Liver (tissue), 9 donors: ENCODE measurements around the gene ARHGAP28. TPM values are rescaled to one million over a fixed set of nuclear protein-coding genes. Genes with fewer than 3 reads are reported as not detected.

ENCODE experiments used
- DNase-seq: peaks from one replicate; pipeline ENCODE4 v3.0.0-alpha.2; 2017; ENCODE audit warnings: low spot score
- H3K27ac ChIP-seq, 2 donors: one replicate each; pipeline ENCODE4 v1.7.0; 2013; ENCODE audit warnings: inconsistent platforms in 2 of 2, low read length in 2 of 2, control low read depth in 1 of 2, low read depth in 1 of 2, mild to moderate bottlenecking in 1 of 2
- H3K27me3 ChIP-seq, 4 donors: one replicate each; pipeline versions ENCODE4 v1.6.1 to v1.7.0; 2013; ENCODE audit warnings: low read length in 3 of 4, inconsistent platforms in 1 of 4, mild to moderate bottlenecking in 1 of 4, moderate library complexity in 1 of 4; ENCODE audit not compliant: control insufficient read depth in 4 of 4, insufficient read depth in 4 of 4
- H3K36me3 ChIP-seq, 4 donors: one replicate each; pipeline versions ENCODE4 v1.6.1 to v1.7.0; 2013; ENCODE audit warnings: low read length in 3 of 4, mild to moderate bottlenecking in 3 of 4, low read depth in 1 of 4, moderate library complexity in 1 of 4; ENCODE audit not compliant: control insufficient read depth in 4 of 4, insufficient read depth in 3 of 4
- H3K4me1 ChIP-seq, 4 donors: one replicate each; pipeline versions ENCODE4 v1.6.1 to v1.7.0; 2013; ENCODE audit warnings: low read length in 3 of 4, mild to moderate bottlenecking in 3 of 4, moderate library complexity in 1 of 4; ENCODE audit not compliant: control insufficient read depth in 4 of 4, insufficient read depth in 4 of 4
- H3K4me3 ChIP-seq, 3 donors: one replicate each; pipeline versions ENCODE4 v1.6.1 to v1.7.0; 2013; ENCODE audit warnings: low read length in 3 of 3, control low read depth in 1 of 3, low read depth in 1 of 3, mild to moderate bottlenecking in 1 of 3
- H3K9ac ChIP-seq, 2 donors: one replicate each; pipeline ENCODE4 v1.7.0; 2013; ENCODE audit warnings: low read length in 2 of 2, mild to moderate bottlenecking in 2 of 2, moderate library complexity in 2 of 2, control low read depth in 1 of 2, low read depth in 1 of 2
- H3K9me3 ChIP-seq, 4 donors: one replicate each; pipeline versions ENCODE4 v1.6.1 to v1.7.0; 2013; ENCODE audit warnings: low read length in 3 of 4; ENCODE audit not compliant: control insufficient read depth in 4 of 4
- ATF3 ChIP-seq: IDR thresholded peaks from 2 replicates; pipeline ENCODE4 v1.6.1; 2016; ENCODE audit warnings: antibody characterized with exemption
- EGR1 ChIP-seq, 2 donors: IDR thresholded peaks; 2 replicates each; pipeline ENCODE4 v1.6.1; 2016 to 2018; ENCODE audit warnings: antibody characterized with exemption in 2 of 2, low read depth in 2 of 2
- FOXA1 ChIP-seq: IDR thresholded peaks from 2 replicates; pipeline ENCODE4 v1.6.1; 2016; ENCODE audit warnings: antibody characterized with exemption
- FOXA2 ChIP-seq: IDR thresholded peaks from 2 replicates; pipeline ENCODE4 v1.6.1; 2016; ENCODE audit warnings: antibody characterized with exemption
- GABPA ChIP-seq, 2 donors: IDR thresholded peaks in 1 of 2; conservative IDR thresholded peaks in 1 of 2; 2 replicates each; pipeline ENCODE4 v1.6.1; 2016; ENCODE audit warnings: antibody characterized with exemption in 2 of 2, mild to moderate bottlenecking in 1 of 2, moderate library complexity in 1 of 2
- HNF4A ChIP-seq, 2 donors: conservative IDR thresholded peaks; 2 replicates each; pipeline ENCODE4 v1.6.1; 2016; ENCODE audit warnings: antibody characterized with exemption in 2 of 2, mild to moderate bottlenecking in 2 of 2
- HNF4G ChIP-seq: IDR thresholded peaks from 2 replicates; pipeline ENCODE4 v1.6.1; 2016; ENCODE audit warnings: antibody characterized with exemption
- JUND ChIP-seq, 2 donors: IDR thresholded peaks; 2 replicates each; pipeline ENCODE4 v1.6.1; 2016; ENCODE audit warnings: antibody characterized with exemption in 2 of 2
- NR2F2 ChIP-seq: IDR thresholded peaks from 2 replicates; pipeline ENCODE4 v1.6.1; 2016; ENCODE audit warnings: antibody characterized with exemption
- RAD21 ChIP-seq, 2 donors: IDR thresholded peaks; 2 replicates each; pipeline ENCODE4 v1.6.1; 2016; ENCODE audit warnings: antibody characterized with exemption in 2 of 2, mild to moderate bottlenecking in 2 of 2
- REST ChIP-seq: IDR thresholded peaks from 2 replicates; pipeline ENCODE4 v1.6.1; 2016; ENCODE audit warnings: antibody characterized with exemption, mild to moderate bottlenecking
- RXRA ChIP-seq, 2 donors: IDR thresholded peaks; 2 replicates each; pipeline ENCODE4 v1.6.1; 2017 to 2018; ENCODE audit warnings: antibody characterized with exemption in 2 of 2, mild to moderate bottlenecking in 1 of 2
- SP1 ChIP-seq: IDR thresholded peaks from 2 replicates; pipeline ENCODE4 v1.6.1; 2018; ENCODE audit warnings: antibody characterized with exemption, mild to moderate bottlenecking
- TAF1 ChIP-seq: conservative IDR thresholded peaks from 2 replicates; pipeline ENCODE4 v1.6.1; 2016; ENCODE audit warnings: antibody characterized with exemption, mild to moderate bottlenecking
- YY1 ChIP-seq: IDR thresholded peaks from 2 replicates; pipeline ENCODE4 v1.6.1; 2016; ENCODE audit warnings: antibody characterized with exemption, mild to moderate bottlenecking
- ZBTB33 ChIP-seq: IDR thresholded peaks from 2 replicates; pipeline ENCODE4 v1.6.1; 2016; ENCODE audit warnings: antibody characterized with exemption
- WGBS: extraction: QIAGEN DNeasy Blood & Tissue Kit; methylation state at CpG from one replicate; pipeline ENCODE4 v1.1.7; 2013; 5-methylcytosine and 5-hydroxymethylcytosine counted together
- polyA plus RNA-seq, 2 donors: library from polyadenylated mRNA; stranded (reverse) in 1 of 2; unstranded in 1 of 2; fragments of 200-250 nt in 1 of 2; fragments of >200 nt in 1 of 2; fragmentation: Nextera tagmentation in 1 of 2; extraction: Ambion mirVana in 1 of 2; gene quantifications; one replicate each; pipeline versions ENCODE4 v1.2.1 to v1.2.3, GENCODE V29; 2013 to 2015
- total RNA-seq, 2 donors: library from RNA; depleted of rRNA; stranded (reverse); fragments of >200 nt; gene quantifications; one replicate each; pipeline ENCODE4 v1.2.3, GENCODE V29; 2014
- TF ChIP-seq, protein P1 (sequence below): fragments of 150-350 bp; IDR thresholded peaks from 2 replicates; pipeline ENCODE4 v1.5.1; 2017; ENCODE audit warnings: improper control_type of control experiment, low read depth, low read length; ENCODE audit not compliant: missing input control
- TF ChIP-seq, protein P2 (sequence below): IDR thresholded peaks from 2 replicates; pipeline ENCODE4 v1.6.1; 2016; ENCODE audit warnings: antibody characterized with exemption
- donor health status: healthy.
- donor health status: healthy.
- donor health status: healthy.
- donor health status: healthy.
- donor health status: healthy.

ARHGAP28 gene
- total and polyA plus RNA-seq, 4 donors: 0.14 to 2.1 (median 0.69) TPM

DNA sequence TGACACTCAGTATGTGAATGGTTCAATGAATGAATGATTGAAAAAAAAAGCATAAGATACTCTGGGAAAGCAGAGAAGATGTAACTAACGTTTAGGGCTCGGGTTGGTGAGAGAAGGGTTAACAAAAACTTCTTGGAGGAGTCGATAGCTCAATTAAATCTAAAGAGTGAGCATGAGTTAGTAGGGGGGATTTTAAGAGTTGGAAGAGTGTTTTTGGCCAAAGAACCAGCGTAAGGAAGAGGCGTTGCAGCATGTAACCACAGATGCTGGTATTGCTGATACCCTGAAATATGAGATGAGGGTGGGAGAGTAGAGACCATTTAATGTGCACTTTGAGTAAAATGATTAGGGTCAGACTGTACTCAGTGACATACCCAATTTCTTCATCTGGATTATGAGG is 14.5 kb downstream of the ARHGAP28 start:
- H3K9ac ChIP-seq: no peak overlapping the region
- H3K27ac ChIP-seq: no peak overlapping the region
- no peaks in the 10 kb centered on the region for H3K36me3 ChIP-seq
- peaks cover 0 to 2% (median 0%) of the 10 kb centered on the region in 4 donors for H3K9me3 ChIP-seq
- WGBS: 71% methylated on average over 5 of the region's 5 CpGs
- H3K27me3 ChIP-seq: no peaks in the 10 kb centered on the region
- DNase-seq: no peak
- no peaks in the 10 kb centered on the region for H3K4me1 ChIP-seq
- H3K4me3 ChIP-seq: no peak overlapping the region
- TF ChIP-seq HNF4A (conservative IDR thresholded peaks at IDR 0.05): no peak
- TF ChIP-seq SP1: no peak
- TF ChIP-seq, protein P1, sequence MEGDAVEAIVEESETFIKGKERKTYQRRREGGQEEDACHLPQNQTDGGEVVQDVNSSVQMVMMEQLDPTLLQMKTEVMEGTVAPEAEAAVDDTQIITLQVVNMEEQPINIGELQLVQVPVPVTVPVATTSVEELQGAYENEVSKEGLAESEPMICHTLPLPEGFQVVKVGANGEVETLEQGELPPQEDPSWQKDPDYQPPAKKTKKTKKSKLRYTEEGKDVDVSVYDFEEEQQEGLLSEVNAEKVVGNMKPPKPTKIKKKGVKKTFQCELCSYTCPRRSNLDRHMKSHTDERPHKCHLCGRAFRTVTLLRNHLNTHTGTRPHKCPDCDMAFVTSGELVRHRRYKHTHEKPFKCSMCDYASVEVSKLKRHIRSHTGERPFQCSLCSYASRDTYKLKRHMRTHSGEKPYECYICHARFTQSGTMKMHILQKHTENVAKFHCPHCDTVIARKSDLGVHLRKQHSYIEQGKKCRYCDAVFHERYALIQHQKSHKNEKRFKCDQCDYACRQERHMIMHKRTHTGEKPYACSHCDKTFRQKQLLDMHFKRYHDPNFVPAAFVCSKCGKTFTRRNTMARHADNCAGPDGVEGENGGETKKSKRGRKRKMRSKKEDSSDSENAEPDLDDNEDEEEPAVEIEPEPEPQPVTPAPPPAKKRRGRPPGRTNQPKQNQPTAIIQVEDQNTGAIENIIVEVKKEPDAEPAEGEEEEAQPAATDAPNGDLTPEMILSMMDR: no peak
- TF ChIP-seq EGR1 (IDR thresholded peaks at IDR 0.05; ENCODE audit: low read depth in 2 of 2): no peak
- TF ChIP-seq ZBTB33: no peak
- no peak for TF ChIP-seq HNF4G
- TF ChIP-seq, protein P2, sequence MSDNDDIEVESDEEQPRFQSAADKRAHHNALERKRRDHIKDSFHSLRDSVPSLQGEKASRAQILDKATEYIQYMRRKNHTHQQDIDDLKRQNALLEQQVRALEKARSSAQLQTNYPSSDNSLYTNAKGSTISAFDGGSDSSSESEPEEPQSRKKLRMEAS: no peak
- TF ChIP-seq RAD21 (IDR thresholded peaks at IDR 0.05): no peak
- no peak for TF ChIP-seq NR2F2
- no peak for TF ChIP-seq ATF3
- TF ChIP-seq YY1: no peak
- no peak for TF ChIP-seq TAF1
- TF ChIP-seq JUND (IDR thresholded peaks at IDR 0.05): no peak
- no peak for TF ChIP-seq FOXA2
- TF ChIP-seq FOXA1: no peak
- no peak for TF ChIP-seq REST
- no peak for TF ChIP-seq RXRA (IDR thresholded peaks at IDR 0.05)
- no peak for TF ChIP-seq GABPA (IDR thresholded peaks at IDR 0.05 in 1 of 2, conservative IDR thresholded peaks at IDR 0.05 in 1 of 2)
